Fibroblast of skin of scalp (primary cell): ENCODE data around the gene PCDHA5.
"Not testable (repeated sequence)": the region's sequence is repeated elsewhere in the genome, so short reads cannot be mapped to it uniquely, and the experiment has no call there.

Experiments used
- DNase-seq: peaks from one replicate; pipeline ENCODE4 v3.0.0-alpha.2; 2013

The PCDHA5 gene

DNA sequence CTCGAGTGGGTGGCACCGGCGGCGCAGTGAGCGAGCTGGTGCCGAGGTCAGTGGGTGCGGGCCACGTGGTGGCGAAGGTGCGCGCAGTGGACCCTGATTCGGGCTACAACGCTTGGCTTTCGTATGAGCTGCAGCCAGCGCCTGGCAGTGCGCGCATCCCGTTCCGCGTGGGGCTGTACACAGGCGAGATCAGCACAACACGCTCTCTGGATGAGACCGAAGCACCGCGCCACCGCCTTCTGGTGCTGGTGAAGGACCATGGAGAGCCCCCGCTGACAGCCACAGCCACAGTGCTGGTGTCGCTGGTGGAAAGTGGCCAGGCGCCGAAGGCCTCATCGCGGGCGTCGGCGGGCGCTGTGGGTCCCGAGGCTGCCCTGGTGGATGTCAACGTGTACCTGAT lies 2.1 kb downstream of the PCDHA5 start:
- DNase-seq: no peak

DNA sequence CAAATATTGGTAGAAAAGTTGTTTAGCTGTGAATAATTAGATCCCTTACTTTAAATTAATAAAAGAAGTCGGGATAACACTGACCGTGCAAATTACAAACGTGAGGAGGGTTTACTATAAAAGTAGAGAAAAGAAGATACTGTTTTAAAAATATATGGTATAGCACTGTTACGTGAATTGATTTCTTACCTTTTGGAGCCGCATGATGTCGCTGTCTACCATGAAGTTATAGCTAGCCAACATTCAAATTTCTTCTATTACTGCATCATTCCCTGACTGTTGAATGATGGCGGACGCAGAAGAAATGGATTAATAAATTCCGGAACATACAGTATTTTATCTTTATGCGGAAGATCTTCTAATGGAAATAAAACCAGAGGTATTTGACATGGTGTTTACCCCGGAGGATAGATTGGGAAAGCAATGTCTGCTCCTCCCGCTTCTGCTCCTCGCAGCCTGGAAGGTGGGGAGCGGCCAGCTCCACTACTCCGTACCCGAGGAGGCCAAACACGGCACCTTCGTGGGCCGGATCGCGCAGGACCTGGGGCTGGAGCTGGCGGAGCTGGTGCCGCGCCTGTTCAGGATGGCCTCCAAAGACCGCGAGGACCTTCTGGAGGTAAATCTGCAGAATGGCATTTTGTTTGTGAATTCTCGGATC lies 6.4 kb downstream of the PCDHA5 start, which contains the start of gene PCDHA6:
Gene PCDHA6 (plus strand): TSS at position 257 of the 658 bp plus-strand sequence. CDS start 132 bp downstream, at position 389.
- no peak for DNase-seq

GRCh38 chr5:140828362-140828737 lies 6.9 kb downstream of the PCDHA5 start:
- DNase-seq: no peak

- DNase-seq: not testable (repeated sequence)
Measured at GRCh38 chr5:140829511-140830501, 8.4 kb downstream of the PCDHA5 start.

GRCh38 chr5:140833993-140834392 lies 12.6 kb downstream of the PCDHA5 start, which contains the start of gene PCDHA7:
TSS of gene PCDHA7 (plus strand) at chr5:140834269. CDS start at chr5:140834384, 115 bp downstream.
- peak; percentile 31 for DNase-seq

- not testable (repeated sequence) for DNase-seq
Measured at GRCh38 chr5:140834439-140835008, 13.1 kb downstream of the PCDHA5 start.

GRCh38 chr5:140835622-140836510 lies 14.5 kb downstream of the PCDHA5 start:
- DNase-seq: no peak

DNA sequence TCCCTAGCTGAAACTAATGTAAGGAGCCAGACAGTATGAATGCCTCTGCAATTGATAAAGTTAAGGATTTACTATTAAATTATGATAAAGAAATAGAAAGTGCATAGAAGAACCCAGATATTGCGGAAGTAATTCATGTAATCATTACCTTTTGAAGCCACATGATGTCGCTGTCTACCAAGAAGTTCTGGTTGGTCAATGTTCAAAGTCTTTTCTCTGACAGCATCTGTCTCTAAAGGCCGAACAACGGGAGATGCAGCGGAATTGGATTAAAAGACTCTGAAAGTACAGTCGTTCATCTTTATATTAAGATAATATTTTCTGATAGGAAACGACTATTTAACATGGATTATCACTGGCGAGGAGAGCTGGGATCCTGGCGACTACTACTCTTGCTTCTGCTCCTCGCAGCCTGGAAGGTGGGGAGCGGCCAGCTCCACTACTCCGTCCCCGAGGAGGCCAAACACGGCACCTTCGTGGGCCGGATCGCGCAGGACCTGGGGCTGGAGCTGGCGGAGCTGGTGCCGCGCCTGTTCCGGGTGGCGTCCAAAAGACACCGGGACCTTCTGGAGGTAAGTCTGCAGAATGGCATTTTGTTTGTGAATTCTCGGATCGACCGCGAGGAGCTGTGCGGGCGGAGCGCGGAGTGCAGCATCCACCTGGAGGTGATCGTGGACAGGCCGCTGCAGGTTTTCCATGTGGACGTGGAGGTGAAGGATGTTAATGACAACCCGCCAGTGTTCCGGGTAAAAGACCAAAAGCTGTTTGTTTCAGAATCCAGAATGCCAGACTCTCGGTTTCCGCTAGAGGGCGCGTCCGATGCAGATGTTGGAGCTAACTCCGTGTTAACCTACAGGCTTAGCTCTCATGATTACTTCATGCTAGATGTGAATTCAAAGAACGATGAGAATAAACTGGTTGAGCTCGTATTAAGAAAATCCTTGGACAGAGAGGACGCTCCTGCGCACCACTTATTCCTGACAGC lies 19.9 kb downstream of the PCDHA5 start, which contains the start of gene PCDHA8:
Gene PCDHA8 (plus strand): TSS at position 210 of the 985 bp plus-strand sequence. CDS start 135 bp downstream, at position 345.
- DNase-seq: no peak

- no peak for DNase-seq
Measured at GRCh38 chr5:140842798-140843733, 21.7 kb downstream of the PCDHA5 start.

- DNase-seq: peak; percentile 13
Measured at GRCh38 chr5:140848139-140849102, 27.0 kb downstream of the PCDHA5 start, which contains the start of gene PCDHA9. TSS of gene PCDHA9 (plus strand) at chr5:140848382. CDS start at chr5:140848496, 114 bp downstream.

- DNase-seq: not testable (repeated sequence)
Measured at GRCh38 chr5:140849831-140850634, 28.6 kb downstream of the PCDHA5 start.

DNA sequence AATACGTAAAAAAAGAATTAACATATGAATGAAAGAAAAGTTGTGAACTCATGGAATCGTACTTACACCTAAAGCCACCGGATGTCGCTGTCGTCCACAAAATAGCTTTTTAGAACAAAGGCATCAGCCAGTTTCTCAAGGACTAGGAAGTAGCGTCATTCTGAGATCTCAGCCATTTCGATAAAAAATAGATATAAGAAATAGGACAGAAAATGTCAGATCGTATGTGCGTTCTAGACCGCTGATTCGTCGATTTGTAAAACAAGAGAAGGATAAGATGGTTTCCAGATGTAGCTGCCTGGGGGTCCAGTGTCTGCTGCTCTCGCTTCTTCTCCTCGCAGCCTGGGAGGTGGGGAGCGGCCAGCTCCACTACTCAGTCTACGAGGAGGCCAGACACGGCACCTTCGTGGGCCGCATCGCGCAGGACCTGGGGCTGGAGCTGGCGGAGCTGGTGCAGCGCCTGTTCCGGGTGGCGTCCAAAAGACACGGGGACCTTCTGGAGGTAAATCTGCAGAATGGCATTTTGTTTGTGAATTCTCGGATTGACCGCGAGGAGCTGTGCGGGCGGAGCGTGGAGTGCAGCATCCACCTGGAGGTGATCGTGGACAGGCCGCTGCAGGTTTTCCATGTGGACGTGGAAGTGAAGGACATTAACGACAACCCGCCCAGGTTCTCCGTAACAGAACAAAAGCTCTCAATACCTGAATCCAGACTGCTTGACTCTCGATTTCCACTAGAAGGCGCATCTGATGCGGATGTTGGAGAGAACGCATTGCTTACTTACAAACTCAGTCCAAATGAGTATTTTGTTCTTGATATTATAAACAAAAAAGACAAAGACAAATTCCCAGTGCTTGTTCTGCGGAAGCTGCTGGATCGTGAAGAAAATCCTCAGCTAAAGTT lies 34.6 kb downstream of the PCDHA5 start, which contains the start of gene PCDHA10:
Gene PCDHA10 (plus strand): TSS at position 126 of the 903 bp plus-strand sequence. CDS start 152 bp downstream, at position 278.
- peak; percentile 4 for DNase-seq

DNA sequence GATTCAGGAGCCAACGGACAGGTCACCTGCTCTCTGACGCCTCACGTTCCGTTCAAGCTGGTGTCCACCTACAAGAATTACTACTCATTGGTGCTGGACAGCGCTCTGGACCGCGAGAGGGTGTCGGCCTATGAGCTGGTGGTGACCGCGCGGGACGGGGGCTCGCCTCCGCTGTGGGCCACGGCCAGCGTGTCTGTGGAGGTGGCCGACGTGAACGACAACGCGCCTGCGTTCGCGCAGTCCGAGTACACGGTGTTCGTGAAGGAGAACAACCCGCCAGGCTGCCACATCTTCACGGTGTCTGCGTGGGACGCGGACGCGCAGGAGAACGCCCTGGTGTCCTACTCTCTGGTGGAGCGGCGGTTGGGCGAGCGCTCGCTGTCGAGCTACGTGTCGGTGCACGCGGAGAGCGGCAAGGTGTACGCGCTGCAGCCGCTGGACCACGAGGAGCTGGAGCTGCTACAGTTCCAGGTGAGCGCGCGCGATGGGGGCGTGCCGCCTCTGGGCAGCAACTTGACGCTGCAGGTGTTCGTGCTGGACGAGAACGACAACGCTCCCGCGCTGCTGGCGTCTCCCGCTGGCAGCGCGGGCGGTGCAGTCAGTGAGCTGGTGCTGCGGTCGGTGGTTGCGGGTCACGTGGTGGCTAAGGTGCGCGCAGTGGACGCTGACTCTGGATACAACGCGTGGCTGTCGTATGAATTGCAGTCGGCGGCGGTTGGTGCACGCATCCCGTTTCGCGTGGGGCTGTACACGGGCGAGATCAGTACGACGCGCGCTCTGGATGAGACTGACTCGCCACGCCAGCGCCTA lies 36.0 kb downstream of the PCDHA5 start:
- no peak for DNase-seq

DNA sequence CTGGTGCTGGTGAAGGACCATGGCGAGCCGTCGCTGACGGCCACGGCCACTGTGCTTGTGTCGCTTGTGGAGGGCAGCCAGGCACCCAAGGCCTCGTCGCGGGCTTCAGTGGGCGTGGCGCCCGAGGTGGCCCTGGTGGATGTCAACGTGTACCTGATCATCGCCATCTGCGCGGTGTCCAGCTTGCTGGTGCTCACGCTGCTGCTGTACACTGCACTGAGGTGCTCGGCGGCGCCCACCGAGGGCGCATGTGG lies 36.5 kb downstream of the PCDHA5 start:
- no peak for DNase-seq
